ENCODE data around the gene PSORS1C1. TPM values are rescaled to one million over a fixed set of nuclear protein-coding genes. Genes with fewer than 3 reads are reported as not detected.

PSORS1C1 gene
- total RNA-seq, 1 donor from 2014 or later: 8.2 TPM

GRCh38 chr6:31130751-31131150 lies 16.2 kb downstream of the PSORS1C1 start:
- H3K36me3 ChIP-seq: no peaks in the 10 kb centered on the region
- no peaks in the 10 kb centered on the region for H3K9me3 ChIP-seq
- DNase-seq (no peak), ATAC-seq (no peak)
- no peaks in the 10 kb centered on the region for H3K27me3 ChIP-seq
- intact Hi-C loops (cut with DNase I): no loop called here
- H3K27ac ChIP-seq: no peak overlapping the region
- TF ChIP-seq CTCF (IDR thresholded peaks at IDR 0.05): no peak
- no peaks in the 10 kb centered on the region for H3K4me1 ChIP-seq
- H3K4me3 ChIP-seq: no peak overlapping the region

- Histone ChIP-seq H3K9me3 (no peaks in the 10 kb centered on the region), H3K4me1 (no peaks in the 10 kb centered on the region), H3K36me3 (no peaks in the 10 kb centered on the region), H3K27ac (no peak overlapping the region), H3K27me3 (no peaks in the 10 kb centered on the region), H3K4me3 (no peak overlapping the region)
- intact Hi-C loops (cut with DNase I): no loop called here
- ATAC-seq (no peak), DNase-seq (no peak)
- no peak for TF ChIP-seq CTCF (IDR thresholded peaks at IDR 0.05)
Measured at GRCh38 chr6:31131595-31131994, 17.0 kb downstream of the PSORS1C1 start.

GRCh38 chr6:31132806-31133205 lies 18.2 kb downstream of the PSORS1C1 start:
- H3K4me1 ChIP-seq: peaks cover 3% of the 10 kb centered on the region
- no peaks in the 10 kb centered on the region for H3K36me3 ChIP-seq
- no peaks in the 10 kb centered on the region for H3K9me3 ChIP-seq
- H3K27me3 ChIP-seq: no peaks in the 10 kb centered on the region
- no peak for TF ChIP-seq CTCF (IDR thresholded peaks at IDR 0.05)
- no peak overlapping the region for H3K4me3 ChIP-seq
- intact Hi-C loops (cut with DNase I): no loop called here
- no peak overlapping the region for H3K27ac ChIP-seq
- ATAC-seq (no peak), DNase-seq (no peak)

- no peak overlapping the region for H3K27ac ChIP-seq
- no peak for TF ChIP-seq CTCF (IDR thresholded peaks at IDR 0.05)
- H3K27me3 ChIP-seq: no peaks in the 10 kb centered on the region
- intact Hi-C loops (cut with DNase I): loop anchor here (5.0 kb wide), 2 partner anchors 57 to 242 kb away; no protein-coding TSS in a partner anchor
- no peaks in the 10 kb centered on the region for H3K9me3 ChIP-seq
- no peaks in the 10 kb centered on the region for H3K36me3 ChIP-seq
- no peak for DNase-seq
- peaks cover 4% of the 10 kb centered on the region for H3K4me1 ChIP-seq
- ATAC-seq: no peak
- no peak overlapping the region for H3K4me3 ChIP-seq
Measured at GRCh38 chr6:31135710-31136109, 21.1 kb downstream of the PSORS1C1 start.

DNA sequence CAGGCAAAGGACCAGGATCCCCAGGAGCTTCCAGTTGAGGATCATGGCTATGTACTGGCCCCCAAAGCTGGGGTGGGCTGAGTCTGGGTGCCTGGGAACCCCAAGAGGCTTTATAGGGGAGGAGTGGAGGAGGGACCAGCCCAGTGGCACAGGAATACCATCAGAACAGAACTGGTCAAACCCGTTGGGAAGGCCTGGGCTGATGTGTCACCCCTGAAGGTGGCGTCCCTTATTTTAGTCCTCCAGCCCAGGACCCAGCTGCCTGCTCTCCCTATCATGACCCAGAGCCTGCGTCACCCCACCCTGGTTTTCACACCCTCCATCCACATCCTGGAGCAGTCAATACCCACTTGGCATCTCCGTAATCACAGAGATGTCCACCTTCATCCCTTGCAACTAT lies 24.4 kb downstream of the PSORS1C1 start, which contains the start of gene PSORS1C2:
TSS of gene PSORS1C2 (minus strand) at position 85 of the 400 bp plus-strand sequence. CDS start at position 45, 40 bp downstream.
- no peak within 1 kb of the TSS for H3K27ac ChIP-seq
- H3K36me3 ChIP-seq: no peaks in the 10 kb centered on the region
- no peak for DNase-seq
- intact Hi-C loops (cut with DNase I): loop anchor here (5.0 kb wide), 2 partner anchors 53 to 238 kb away; no protein-coding TSS in a partner anchor
- H3K4me3 ChIP-seq: no peak within 1 kb of the TSS
- peaks cover 4% of the 10 kb centered on the region for H3K4me1 ChIP-seq
- no peak for ATAC-seq
- no peaks in the 10 kb centered on the region for H3K9me3 ChIP-seq
- no peaks in the 10 kb centered on the region for H3K27me3 ChIP-seq
- no peak for TF ChIP-seq CTCF (IDR thresholded peaks at IDR 0.05)

DNA sequence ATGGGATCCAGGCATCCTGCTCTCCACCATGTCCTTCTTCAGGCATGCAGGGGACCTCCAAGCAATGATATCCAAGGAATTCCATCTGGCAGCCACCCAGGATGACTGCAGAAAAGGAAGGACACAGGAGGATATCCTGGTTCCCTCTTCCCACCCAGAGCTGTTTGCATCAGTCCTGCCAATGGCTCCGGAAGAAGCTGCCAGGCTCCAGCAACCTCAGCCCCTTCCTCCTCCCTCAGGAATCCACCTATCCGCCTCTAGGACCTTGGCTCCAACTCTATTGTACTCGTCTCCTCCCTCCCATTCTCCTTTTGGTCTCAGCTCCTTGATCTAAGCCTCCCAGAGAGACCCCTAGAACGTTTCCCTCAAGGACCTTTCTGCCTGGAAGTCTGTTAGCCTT lies 25.0 kb downstream of the PSORS1C1 start:
- DNase-seq (no peak), ATAC-seq (no peak)
- no peak for TF ChIP-seq CTCF (IDR thresholded peaks at IDR 0.05)
- Histone ChIP-seq H3K27me3 (no peaks in the 10 kb centered on the region), H3K4me1 (peaks cover 4% of the 10 kb centered on the region), H3K4me3 (no peak overlapping the region), H3K9me3 (no peaks in the 10 kb centered on the region), H3K27ac (no peak overlapping the region), H3K36me3 (no peaks in the 10 kb centered on the region)
- intact Hi-C loops (cut with DNase I): loop anchor here (5.0 kb wide), 2 partner anchors 53 to 238 kb away; no protein-coding TSS in a partner anchor

Data from upper lobe of right lung (tissue), 1 donor.